A549 (cell line): ENCODE results near the gene ANKRD9. TPM values are rescaled to one million over a fixed set of nuclear protein-coding genes. Genes with fewer than 3 reads are reported as not detected.

Experiments
- ATAC-seq, 2 experiments: fragments of 200-7000 bp in 1 of 2; fragments of >200 bp in 1 of 2; cut with Nextera tagmentation in 1 of 2; cut with Tn5 transposase in 1 of 2; 3 replicates each; pipeline versions ENCODE4 v1.8.0 to v1.9.1; 2018 to 2020; ENCODE audit warnings: mild to moderate bottlenecking in 1 of 2, moderate library complexity in 1 of 2
- CTCF ChIA-PET: fragments of 300-600 bp; sonication (Branson Sonifier 250); formaldehyde crosslinking; extraction: SDS; loops from one replicate; lab custom pipeline; 2021; ENCODE audit warnings: antibody characterized with exemption, inconsistent platforms; lab: Yijun Ruan, JAX
- POLR2A ChIA-PET: fragments of 350-600 bp; formaldehyde crosslinking; extraction: SDS; loops from one replicate; lab custom pipeline; 2021; ENCODE audit warnings: antibody characterized with exemption, inconsistent platforms; lab: Yijun Ruan, JAX
- DNase-seq, 2 experiments: peaks; one replicate each; pipeline versions ENCODE4 v3.0.0 to v3.0.0-alpha.2; 2011 to 2016; ENCODE audit warnings: low read depth in 1 of 2, low spot score in 1 of 2
- FAIRE-seq: peaks from 2 replicates; lab custom pipeline; 2011; peaks lifted over from hg19 to GRCh38; lab: Jason Lieb, UNC
- H3K27ac ChIP-seq, 2 experiments: fragments of >200 bp; sonication (Bioruptor Twin); formaldehyde crosslinking; 3 replicates each; pipeline ENCODE4 v1.5.1; 2016 to 2017
- H3K4me1 ChIP-seq: fragments of >200 bp; sonication (Bioruptor Twin); formaldehyde crosslinking; 3 replicates; pipeline ENCODE4 v1.6.1; 2016
- H3K4me2 ChIP-seq: fragments of >200 bp; sonication (Bioruptor Twin); formaldehyde crosslinking; 3 replicates; pipeline ENCODE4 v1.6.1; 2016
- H3K4me3 ChIP-seq: fragments of >200 bp; sonication (Bioruptor Twin); formaldehyde crosslinking; 3 replicates; pipeline ENCODE4 v1.5.1; 2016
- H3K9me3 ChIP-seq: fragments of >200 bp; sonication (Bioruptor Twin); formaldehyde crosslinking; 3 replicates; pipeline ENCODE4 v1.6.1; 2016
- BHLHE40 ChIP-seq: IDR thresholded peaks from 2 replicates; pipeline ENCODE4 v1.6.1; 2012; ENCODE audit warnings: low read depth, low read length, inconsistent platforms
- E2F6 ChIP-seq: IDR thresholded peaks from 2 replicates; pipeline ENCODE4 v1.6.1; 2012; ENCODE audit warnings: low read depth, borderline replicate concordance
- EHMT2 ChIP-seq: fragments of 200-600 bp; sonication (generic); IDR thresholded peaks from 2 replicates; pipeline ENCODE4 v1.6.1; 2016; ENCODE audit warnings: antibody characterized with exemption, low read depth, mild to moderate bottlenecking, moderate library complexity
- ELK1 ChIP-seq: fragments of 150-350 bp; IDR thresholded peaks from 2 replicates; pipeline ENCODE4 v1.6.1; 2014; ENCODE audit warnings: low read depth, mild to moderate bottlenecking, low read length
- FOSB ChIP-seq: fragments of 250-450 bp; sonication (Bioruptor Pico); IDR thresholded peaks from 2 replicates; pipeline ENCODE4 v1.5.0; 2020; ENCODE audit warnings: mild to moderate bottlenecking, moderate library complexity
- HEYL ChIP-seq: fragments of 250-450 bp; sonication (Bioruptor Pico); IDR thresholded peaks from 2 replicates; pipeline ENCODE4 v1.8.0; 2021; ENCODE audit warnings: mild to moderate bottlenecking, moderate library complexity
- MAFK ChIP-seq: fragments of 450-650 bp; IDR thresholded peaks from 2 replicates; pipeline ENCODE4 v1.6.1; 2014; ENCODE audit not compliant: partially characterized antibody
- MYC ChIP-seq: IDR thresholded peaks from 2 replicates; pipeline ENCODE4 v1.6.1; 2012; ENCODE audit warnings: mild to moderate bottlenecking, inconsistent platforms, low read length, improper control_type of control experiment, borderline replicate concordance
- POLR2A ChIP-seq: IDR thresholded peaks from 2 replicates; pipeline ENCODE4 v1.6.1; 2012; ENCODE audit warnings: mild to moderate bottlenecking, low read length
- POLR2AphosphoS2 ChIP-seq: conservative IDR thresholded peaks from 2 replicates; pipeline ENCODE4 v1.6.1; 2012; ENCODE audit warnings: low read length, improper control_type of control experiment, inconsistent platforms
- RAD21 ChIP-seq, 2 experiments: fragments of >200 bp in 1 of 2; sonication (Bioruptor Twin) in 1 of 2; formaldehyde crosslinking in 1 of 2; IDR thresholded peaks in 1 of 2; conservative IDR thresholded peaks in 1 of 2; 2 replicates in 1 of 2; 3 replicates in 1 of 2; pipeline ENCODE4 v1.6.1; 2012 to 2018; ENCODE audit warnings: inconsistent platforms in 1 of 2
- REST ChIP-seq: fragments of 200-600 bp; sonication (generic); IDR thresholded peaks from 2 replicates; pipeline ENCODE4 v1.6.1; 2016; ENCODE audit warnings: antibody characterized with exemption, mild to moderate bottlenecking, moderate library complexity
- TP53 ChIP-seq: fragments of 250-450 bp; sonication (Bioruptor Pico); IDR thresholded peaks from 2 replicates; pipeline ENCODE4 v1.5.0; 2021; ENCODE audit warnings: mild to moderate bottlenecking, moderate library complexity
- WGBS: methylation state at CpG from one replicate; pipeline ENCODE4 v1.1.6; 2017; ENCODE audit errors: missing lambda C conversion rate; 5-methylcytosine and 5-hydroxymethylcytosine counted together
- polyA plus RNA-seq, 4 experiments: library from polyadenylated mRNA; depleted of rRNA in 3 of 4; stranded (reverse); fragments of >200 nt; fragmentation: RNase III in 1 of 4; extraction: RNeasy Plus Mini Kit Qiagen cat#74134 plus additional on column Dnase treatment in 1 of 4; gene quantifications; 2 replicates in 3 of 4; 3 replicates in 1 of 4; pipeline ENCODE4 v1.2.3, GENCODE V29; 2011 to 2017

Gene ANKRD9
- polyA plus RNA-seq, 2 of the 4 experiments (the other 2 are of a cell fraction): 6.3 to 11.8 TPM

- no peak for TF ChIP-seq MAFK
- TF ChIP-seq BHLHE40: no peak
- TF ChIP-seq REST: no peak
- no peak for TF ChIP-seq HEYL (CRISPR knock-in tag)
- no peak for TF ChIP-seq RAD21 (conservative IDR thresholded peaks at IDR 0.05 in 1 of 2, IDR thresholded peaks at IDR 0.05 in 1 of 2)
- TF ChIP-seq MYC: no peak
These were observed 8.9 kb downstream of the ANKRD9 start (continued) for GRCh38 chr14:102500713-102501112.

DNA sequence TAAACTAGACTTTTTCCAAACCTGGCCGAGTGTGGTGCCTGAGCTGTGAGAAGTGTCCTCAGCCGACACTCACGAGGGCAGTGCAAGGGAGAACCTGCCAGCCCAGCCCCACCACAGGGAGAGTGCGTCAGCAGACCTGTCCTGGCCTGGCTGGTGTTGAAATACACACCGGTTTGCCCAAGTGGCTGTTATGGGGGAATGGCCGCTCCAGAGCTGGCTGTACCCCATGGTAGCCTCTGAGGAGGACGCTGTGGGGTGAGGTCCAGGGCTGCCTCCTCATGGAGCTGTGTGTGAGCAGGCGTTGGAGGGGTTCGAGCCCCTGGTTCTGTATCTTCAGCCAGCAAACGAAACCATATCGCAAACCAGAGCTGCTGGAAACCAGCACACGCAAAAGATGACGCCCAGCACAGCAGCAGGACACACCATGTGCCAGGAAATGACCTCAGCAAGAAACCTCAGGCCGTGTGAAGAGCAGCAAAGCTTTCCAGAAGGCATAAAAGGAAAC, 9.4 kb downstream of the ANKRD9 start:
- 82% methylated on average over 11 of the region's 14 CpGs for WGBS
- Histone ChIP-seq H3K4me3 (no peak overlapping the region), H3K4me1 (no peaks in the 10 kb centered on the region), H3K4me2 (no peak overlapping the region), H3K9me3 (no peaks in the 10 kb centered on the region), H3K27ac (no peak overlapping the region)
- DNase-seq (no peak), FAIRE-seq (no peak), ATAC-seq (no peak)
- ChIA-PET CTCF (interaction anchor here (0.7 to 7.8 kb wide), 7 partner anchors 8 to 234 kb away, joined by 3 to 52 read pairs (median 5); no protein-coding TSS in a partner anchor), POLR2A (no interaction called here)
- TF ChIP-seq POLR2AphosphoS2 (no peak), EHMT2 (no peak), POLR2A (no peak), E2F6 (no peak), FOSB (CRISPR knock-in tag) (no peak)

- ChIA-PET CTCF (interaction anchor here (0.7 to 7.8 kb wide), 6 partner anchors 8 to 234 kb away, joined by 3 to 52 read pairs (median 6); no protein-coding TSS in a partner anchor), POLR2A (no interaction called here)
- DNase-seq: no peak
- no peak for FAIRE-seq
- H3K4me2 ChIP-seq: no peak overlapping the region
- no peak overlapping the region for H3K4me3 ChIP-seq
- TF ChIP-seq TP53 (CRISPR knock-in tag) (no peak), ELK1 (no peak)
- no peaks in the 10 kb centered on the region for H3K4me1 ChIP-seq
- no peaks in the 10 kb centered on the region for H3K9me3 ChIP-seq
- no peak overlapping the region for H3K27ac ChIP-seq
- WGBS: 90% methylated on average over 16 of the region's 23 CpGs
- ATAC-seq: no peak
These were observed 10.0 kb downstream of the ANKRD9 start for GRCh38 chr14:102499401-102500157.
